NCI-H2081 (cell line): ENCODE measurements around the gene DOCK7.
"Not testable (repeated sequence)": the region's sequence is repeated elsewhere in the genome, so short reads cannot be mapped to it uniquely, and the experiment has no call there.

Experiments used
- DNase-seq, 2 experiments: peaks; one replicate each; lab custom pipeline; 2025; lab: John Stamatoyannopoulos, UW

The DOCK7 gene

GRCh38 chr1:62687903-62688686, at the start of gene DOCK7:
TSS of gene DOCK7 (minus strand) at chr1:62688386. CDS start at chr1:62688264, 122 bp downstream.
- peak; percentile 76 to 85 for DNase-seq

GRCh38 chr1:62735491-62736171, 47.4 kb upstream of the DOCK7 start:
- no peak for DNase-seq

GRCh38 chr1:62732331-62732730, 44.1 kb upstream of the DOCK7 start:
- no peak for DNase-seq

- no peak for DNase-seq
These were observed 40.8 kb upstream of the DOCK7 start for GRCh38 chr1:62728963-62729362.

- no peak for DNase-seq
These were observed 39.6 kb upstream of the DOCK7 start for GRCh38 chr1:62727656-62728407.

GRCh38 chr1:62726011-62726442, 37.8 kb upstream of the DOCK7 start:
- DNase-seq, result no peak

- DNase-seq, result no peak
These were observed 37.1 kb upstream of the DOCK7 start for GRCh38 chr1:62725255-62725654.

- no peak for DNase-seq
These were observed 36.2 kb upstream of the DOCK7 start for GRCh38 chr1:62724430-62724829.

GRCh38 chr1:62723883-62724282, 35.7 kb upstream of the DOCK7 start:
- no peak for DNase-seq

GRCh38 chr1:62722796-62723195, 34.6 kb upstream of the DOCK7 start:
- no peak for DNase-seq

GRCh38 chr1:62720946-62721554, 32.9 kb upstream of the DOCK7 start:
- peak; percentile 8 to 74 for DNase-seq

- DNase-seq, result not testable (repeated sequence)
These were observed 30.2 kb upstream of the DOCK7 start for GRCh38 chr1:62718400-62718799.

GRCh38 chr1:62717483-62717882, 29.3 kb upstream of the DOCK7 start:
- no peak for DNase-seq

GRCh38 chr1:62716397-62716796, 28.2 kb upstream of the DOCK7 start:
- no peak for DNase-seq

- DNase-seq, result no peak
These were observed 24.4 kb upstream of the DOCK7 start for GRCh38 chr1:62712336-62713243.

GRCh38 chr1:62707744-62708120, 19.5 kb upstream of the DOCK7 start:
- no peak for DNase-seq

GRCh38 chr1:62706985-62707743, 19.0 kb upstream of the DOCK7 start:
- no peak for DNase-seq

- not testable (repeated sequence) for DNase-seq
These were observed 10.0 kb upstream of the DOCK7 start for GRCh38 chr1:62698161-62698560.

- DNase-seq, result not testable (repeated sequence)
These were observed 6.3 kb upstream of the DOCK7 start for GRCh38 chr1:62694479-62694878.

GRCh38 chr1:62693123-62693522, 4.9 kb upstream of the DOCK7 start:
- DNase-seq, result no peak
